ENCODE results near the gene GPR143.

GPR143 gene

DNA sequence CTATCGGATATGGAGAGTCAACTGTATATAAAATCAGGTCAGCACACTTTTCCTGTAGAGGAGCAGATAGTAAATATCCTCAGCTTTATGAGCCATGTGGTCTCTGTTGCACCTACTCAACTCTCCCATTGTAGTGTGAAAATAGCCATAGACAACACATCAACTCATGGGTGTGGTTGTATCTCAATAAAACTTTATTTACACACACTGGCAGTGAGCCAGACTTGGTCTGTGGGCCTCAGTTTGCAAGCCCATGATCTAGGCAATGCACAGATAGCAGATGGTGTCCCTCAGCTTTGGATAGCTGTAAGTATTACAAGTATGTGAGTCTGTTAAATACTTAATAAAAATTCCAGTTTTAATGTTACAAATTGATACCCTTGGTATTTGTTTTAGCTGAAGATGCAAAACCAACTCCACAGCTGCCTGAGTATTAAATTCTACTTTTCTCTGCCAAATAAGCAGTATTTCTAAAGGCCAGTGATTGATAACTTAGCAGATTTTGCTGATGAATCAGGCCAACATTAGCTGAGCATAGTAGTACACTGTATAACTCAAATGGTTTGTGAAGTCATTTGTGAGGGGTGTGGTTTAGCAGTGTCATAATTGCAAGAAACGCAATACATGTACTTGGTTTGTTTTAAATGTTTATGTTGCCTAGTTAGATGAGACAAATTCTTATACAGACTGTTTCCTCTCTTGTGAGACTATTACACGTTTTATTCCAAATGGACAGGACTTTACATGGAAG is 87.3 kb downstream of the GPR143 start:
- ATAC-seq, result no peak
- TF ChIP-seq ISL1 (CRISPR knock-in tag; IDR thresholded peaks at IDR 0.05) (no peak), BACH2 (CRISPR knock-in tag; IDR thresholded peaks at IDR 0.05; ENCODE audit: borderline replicate concordance) (no peak), SNAI2 (CRISPR knock-in tag; IDR thresholded peaks at IDR 0.05) (no peak), OSR1 (CRISPR knock-in tag; IDR thresholded peaks at IDR 0.05) (no peak), ZC3H10 (CRISPR knock-in tag; IDR thresholded peaks at IDR 0.05) (no peak), ZNF8 (CRISPR knock-in tag; IDR thresholded peaks at IDR 0.05) (no peak), GLIS3 (CRISPR knock-in tag; IDR thresholded peaks at IDR 0.05) (no peak), RARB (CRISPR knock-in tag; IDR thresholded peaks at IDR 0.05) (no peak)
- TF ChIP-seq, protein P1, sequence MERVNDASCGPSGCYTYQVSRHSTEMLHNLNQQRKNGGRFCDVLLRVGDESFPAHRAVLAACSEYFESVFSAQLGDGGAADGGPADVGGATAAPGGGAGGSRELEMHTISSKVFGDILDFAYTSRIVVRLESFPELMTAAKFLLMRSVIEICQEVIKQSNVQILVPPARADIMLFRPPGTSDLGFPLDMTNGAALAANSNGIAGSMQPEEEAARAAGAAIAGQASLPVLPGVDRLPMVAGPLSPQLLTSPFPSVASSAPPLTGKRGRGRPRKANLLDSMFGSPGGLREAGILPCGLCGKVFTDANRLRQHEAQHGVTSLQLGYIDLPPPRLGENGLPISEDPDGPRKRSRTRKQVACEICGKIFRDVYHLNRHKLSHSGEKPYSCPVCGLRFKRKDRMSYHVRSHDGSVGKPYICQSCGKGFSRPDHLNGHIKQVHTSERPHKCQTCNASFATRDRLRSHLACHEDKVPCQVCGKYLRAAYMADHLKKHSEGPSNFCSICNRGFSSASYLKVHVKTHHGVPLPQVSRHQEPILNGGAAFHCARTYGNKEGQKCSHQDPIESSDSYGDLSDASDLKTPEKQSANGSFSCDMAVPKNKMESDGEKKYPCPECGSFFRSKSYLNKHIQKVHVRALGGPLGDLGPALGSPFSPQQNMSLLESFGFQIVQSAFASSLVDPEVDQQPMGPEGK (CRISPR knock-in tag; IDR thresholded peaks at IDR 0.05; ENCODE audit: borderline replicate concordance), result no peak
- TF ChIP-seq, protein P2, sequence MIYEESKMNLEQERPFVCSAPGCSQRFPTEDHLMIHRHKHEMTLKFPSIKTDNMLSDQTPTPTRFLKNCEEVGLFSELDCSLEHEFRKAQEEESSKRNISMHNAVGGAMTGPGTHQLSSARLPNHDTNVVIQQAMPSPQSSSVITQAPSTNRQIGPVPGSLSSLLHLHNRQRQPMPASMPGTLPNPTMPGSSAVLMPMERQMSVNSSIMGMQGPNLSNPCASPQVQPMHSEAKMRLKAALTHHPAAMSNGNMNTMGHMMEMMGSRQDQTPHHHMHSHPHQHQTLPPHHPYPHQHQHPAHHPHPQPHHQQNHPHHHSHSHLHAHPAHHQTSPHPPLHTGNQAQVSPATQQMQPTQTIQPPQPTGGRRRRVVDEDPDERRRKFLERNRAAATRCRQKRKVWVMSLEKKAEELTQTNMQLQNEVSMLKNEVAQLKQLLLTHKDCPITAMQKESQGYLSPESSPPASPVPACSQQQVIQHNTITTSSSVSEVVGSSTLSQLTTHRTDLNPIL (CRISPR knock-in tag; IDR thresholded peaks at IDR 0.05; ENCODE audit: low read depth), result no peak
- TF ChIP-seq, protein P3, sequence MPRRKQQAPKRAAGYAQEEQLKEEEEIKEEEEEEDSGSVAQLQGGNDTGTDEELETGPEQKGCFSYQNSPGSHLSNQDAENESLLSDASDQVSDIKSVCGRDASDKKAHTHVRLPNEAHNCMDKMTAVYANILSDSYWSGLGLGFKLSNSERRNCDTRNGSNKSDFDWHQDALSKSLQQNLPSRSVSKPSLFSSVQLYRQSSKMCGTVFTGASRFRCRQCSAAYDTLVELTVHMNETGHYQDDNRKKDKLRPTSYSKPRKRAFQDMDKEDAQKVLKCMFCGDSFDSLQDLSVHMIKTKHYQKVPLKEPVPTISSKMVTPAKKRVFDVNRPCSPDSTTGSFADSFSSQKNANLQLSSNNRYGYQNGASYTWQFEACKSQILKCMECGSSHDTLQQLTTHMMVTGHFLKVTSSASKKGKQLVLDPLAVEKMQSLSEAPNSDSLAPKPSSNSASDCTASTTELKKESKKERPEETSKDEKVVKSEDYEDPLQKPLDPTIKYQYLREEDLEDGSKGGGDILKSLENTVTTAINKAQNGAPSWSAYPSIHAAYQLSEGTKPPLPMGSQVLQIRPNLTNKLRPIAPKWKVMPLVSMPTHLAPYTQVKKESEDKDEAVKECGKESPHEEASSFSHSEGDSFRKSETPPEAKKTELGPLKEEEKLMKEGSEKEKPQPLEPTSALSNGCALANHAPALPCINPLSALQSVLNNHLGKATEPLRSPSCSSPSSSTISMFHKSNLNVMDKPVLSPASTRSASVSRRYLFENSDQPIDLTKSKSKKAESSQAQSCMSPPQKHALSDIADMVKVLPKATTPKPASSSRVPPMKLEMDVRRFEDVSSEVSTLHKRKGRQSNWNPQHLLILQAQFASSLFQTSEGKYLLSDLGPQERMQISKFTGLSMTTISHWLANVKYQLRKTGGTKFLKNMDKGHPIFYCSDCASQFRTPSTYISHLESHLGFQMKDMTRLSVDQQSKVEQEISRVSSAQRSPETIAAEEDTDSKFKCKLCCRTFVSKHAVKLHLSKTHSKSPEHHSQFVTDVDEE (CRISPR knock-in tag; IDR thresholded peaks at IDR 0.05), result no peak

DNA sequence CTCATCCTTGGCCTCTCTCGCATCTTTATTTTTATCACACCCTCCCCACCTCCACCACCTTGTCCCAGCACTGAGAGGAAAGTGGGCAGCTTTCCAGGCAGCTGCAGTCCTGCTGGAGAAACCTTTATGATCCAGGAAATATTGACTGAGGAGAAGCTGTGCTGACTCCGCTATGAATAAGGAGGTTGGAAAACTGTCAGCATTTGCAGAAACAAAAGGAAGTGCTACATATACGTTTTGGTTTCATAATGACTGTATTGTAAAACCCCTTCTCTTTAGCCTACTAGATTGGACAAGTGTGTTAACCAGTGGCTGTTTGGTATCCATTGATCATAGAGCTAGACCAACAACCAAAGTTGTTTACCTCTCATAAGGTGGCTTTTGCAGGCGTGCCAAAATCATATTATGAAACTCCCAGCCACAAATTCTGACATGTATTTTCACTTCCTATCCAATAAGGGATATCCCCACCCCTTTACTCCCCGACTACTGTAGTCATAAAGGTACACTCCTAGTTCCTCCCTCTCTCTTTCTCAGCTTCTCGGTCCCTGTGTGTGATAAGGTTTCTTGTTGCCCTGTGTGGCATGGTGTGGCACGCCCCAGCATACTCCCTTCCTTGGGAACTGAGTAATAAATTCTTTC is 88.4 kb downstream of the GPR143 start:
- TF ChIP-seq TCF4 (CRISPR knock-in tag; IDR thresholded peaks at IDR 0.05; ENCODE audit: borderline replicate concordance), result no peak
- TF ChIP-seq, protein P4, sequence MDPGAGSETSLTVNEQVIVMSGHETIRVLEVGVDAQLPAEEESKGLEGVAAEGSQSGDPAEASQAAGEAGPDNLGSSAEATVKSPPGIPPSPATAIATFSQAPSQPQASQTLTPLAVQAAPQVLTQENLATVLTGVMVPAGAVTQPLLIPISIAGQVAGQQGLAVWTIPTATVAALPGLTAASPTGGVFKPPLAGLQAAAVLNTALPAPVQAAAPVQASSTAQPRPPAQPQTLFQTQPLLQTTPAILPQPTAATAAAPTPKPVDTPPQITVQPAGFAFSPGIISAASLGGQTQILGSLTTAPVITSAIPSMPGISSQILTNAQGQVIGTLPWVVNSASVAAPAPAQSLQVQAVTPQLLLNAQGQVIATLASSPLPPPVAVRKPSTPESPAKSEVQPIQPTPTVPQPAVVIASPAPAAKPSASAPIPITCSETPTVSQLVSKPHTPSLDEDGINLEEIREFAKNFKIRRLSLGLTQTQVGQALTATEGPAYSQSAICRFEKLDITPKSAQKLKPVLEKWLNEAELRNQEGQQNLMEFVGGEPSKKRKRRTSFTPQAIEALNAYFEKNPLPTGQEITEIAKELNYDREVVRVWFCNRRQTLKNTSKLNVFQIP (CRISPR knock-in tag; IDR thresholded peaks at IDR 0.05; ENCODE audit: borderline replicate concordance, low read depth), result no peak
- TF ChIP-seq ZFP3 (CRISPR knock-in tag; IDR thresholded peaks at IDR 0.05), result no peak
- no peak for TF ChIP-seq ZC3H10 (CRISPR knock-in tag; IDR thresholded peaks at IDR 0.05)
- TF ChIP-seq, protein P1 (CRISPR knock-in tag; IDR thresholded peaks at IDR 0.05; ENCODE audit: borderline replicate concordance), result no peak
- no peak for TF ChIP-seq BACH2 (CRISPR knock-in tag; IDR thresholded peaks at IDR 0.05; ENCODE audit: borderline replicate concordance)
- no peak for TF ChIP-seq ARNTL (CRISPR knock-in tag; IDR thresholded peaks at IDR 0.05; ENCODE audit: borderline replicate concordance, low read depth)
- TF ChIP-seq GLIS3 (CRISPR knock-in tag; IDR thresholded peaks at IDR 0.05), result no peak
- no peak for TF ChIP-seq RARB (CRISPR knock-in tag; IDR thresholded peaks at IDR 0.05)
- no peak for TF ChIP-seq ZFP30 (CRISPR knock-in tag; IDR thresholded peaks at IDR 0.05)
- no peak for TF ChIP-seq ZNF8 (CRISPR knock-in tag; IDR thresholded peaks at IDR 0.05)
- TF ChIP-seq TOX (CRISPR knock-in tag; IDR thresholded peaks at IDR 0.05; ENCODE audit: borderline replicate concordance), result no peak
- no peak for TF ChIP-seq PPARA (CRISPR knock-in tag; IDR thresholded peaks at IDR 0.05; ENCODE audit: borderline replicate concordance)
- TF ChIP-seq OSR1 (CRISPR knock-in tag; IDR thresholded peaks at IDR 0.05), result no peak
- TF ChIP-seq ISL1 (CRISPR knock-in tag; IDR thresholded peaks at IDR 0.05), result no peak
- TF ChIP-seq CSDC2 (CRISPR knock-in tag; IDR thresholded peaks at IDR 0.05), result no peak
- no peak for TF ChIP-seq ZNF565 (CRISPR knock-in tag; conservative IDR thresholded peaks at IDR 0.05; ENCODE audit: low read depth)
- no peak for TF ChIP-seq ZNF70 (CRISPR knock-in tag; IDR thresholded peaks at IDR 0.05)
- TF ChIP-seq, protein P2 (CRISPR knock-in tag; IDR thresholded peaks at IDR 0.05; ENCODE audit: low read depth), result no peak

More for the DNA sequence above, 88.4 kb downstream of the GPR143 start:
- no peak for ATAC-seq
